Neural crest cell (in vitro differentiated cells): Measurements from ENCODE around the gene ANKRD31. TPM values are rescaled to one million over a fixed set of nuclear protein-coding genes. Genes with fewer than 3 reads are reported as not detected.

Experiments used
- DNase-seq: peaks from one replicate; pipeline ENCODE4 v3.0.0; 2021; ENCODE audit warnings: low read depth, mixed read lengths, low spot score
- H3K27ac Mint-ChIP-seq: one replicate; pipeline ENCODE4 v1.8.0; 2021; ENCODE audit warnings: mild to moderate bottlenecking, mixed read lengths; ENCODE audit not compliant: unreplicated experiment
- H3K27me3 Mint-ChIP-seq: 2 replicates; pipeline ENCODE4 v1.8.0; 2021; ENCODE audit warnings: low read depth, mild to moderate bottlenecking, mixed read lengths
- H3K36me3 Mint-ChIP-seq: 2 replicates; pipeline ENCODE4 v1.8.0; 2021; ENCODE audit warnings: low read depth, mild to moderate bottlenecking, mixed read lengths
- H3K4me1 Mint-ChIP-seq: 2 replicates; pipeline ENCODE4 v1.8.0; 2021; ENCODE audit warnings: mixed read lengths
- H3K4me3 Mint-ChIP-seq: one replicate; pipeline ENCODE4 v1.8.0; 2021; ENCODE audit warnings: mild to moderate bottlenecking, mixed read lengths
- H3K9me3 Mint-ChIP-seq: 2 replicates; pipeline ENCODE4 v1.8.0; 2021; ENCODE audit warnings: mixed read lengths
- CTCF ChIP-seq: fragments of 200-600 bp; sonication (generic); conservative IDR thresholded peaks from 2 replicates; pipeline ENCODE4 v1.5.0; 2021; ENCODE audit warnings: antibody characterized with exemption, mild to moderate bottlenecking
- total RNA-seq: library from RNA; stranded (reverse); gene quantifications from 2 replicates; pipeline ENCODE4 v1.2.1, GENCODE V29; 2021

The ANKRD31 gene
- total RNA-seq, 1 donor from 2014 or later = 0.51 TPM

DNA sequence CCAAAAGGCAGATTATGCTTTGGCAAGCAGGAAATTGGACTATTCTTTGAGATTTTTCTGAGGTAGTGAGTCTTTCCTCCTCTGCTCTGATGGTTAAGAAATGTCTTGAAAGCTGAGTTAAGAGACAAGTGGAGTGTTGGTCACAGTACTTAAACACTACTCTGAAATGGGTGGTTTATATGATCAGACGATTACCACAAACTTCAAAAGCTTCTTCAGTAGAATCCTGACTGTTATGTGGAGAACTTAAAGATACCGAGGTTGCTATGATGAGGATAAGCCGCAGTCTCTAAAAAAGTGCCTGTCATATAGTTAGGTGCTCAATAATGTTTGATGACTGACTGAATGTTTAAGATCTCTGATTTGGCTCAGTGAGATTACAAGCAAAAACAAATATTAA, 208.6 kb downstream of the ANKRD31 start:
- Mint-ChIP-seq H3K9me3 (no peaks in the 10 kb centered on the region), H3K27ac (no peak overlapping the region), H3K27me3 (peaks cover 3% of the 10 kb centered on the region), H3K4me1 (no peaks in the 10 kb centered on the region), H3K4me3 (no peak overlapping the region), H3K36me3 (no peaks in the 10 kb centered on the region)
- DNase-seq = no peak
- no peak for TF ChIP-seq CTCF

GRCh38 chr5:75023368-75024159, 213.1 kb downstream of the ANKRD31 start:
- Mint-ChIP-seq H3K36me3 (no peaks in the 10 kb centered on the region), H3K27ac (no peak overlapping the region), H3K9me3 (no peaks in the 10 kb centered on the region), H3K27me3 (peaks cover 3% of the 10 kb centered on the region), H3K4me3 (no peak overlapping the region), H3K4me1 (no peaks in the 10 kb centered on the region)
- TF ChIP-seq CTCF = no peak
- DNase-seq = no peak

DNA sequence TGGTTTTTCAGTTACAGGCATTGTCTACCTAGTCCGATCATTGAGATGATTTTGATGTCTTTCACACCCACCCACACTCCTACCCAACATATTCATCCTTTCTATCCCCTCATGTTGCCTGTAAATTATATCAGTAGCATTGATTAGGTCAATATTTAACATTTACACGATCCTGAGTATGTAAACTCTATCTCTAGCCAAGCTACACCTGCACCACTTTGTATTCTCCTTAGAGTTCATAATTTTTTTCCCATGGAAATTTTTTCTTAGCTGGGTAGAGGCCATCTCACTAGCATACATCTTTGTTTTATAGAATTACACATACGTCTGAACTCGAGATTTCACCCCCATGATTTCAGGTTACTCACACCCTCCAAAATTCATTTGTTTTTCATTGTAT, 214.9 kb downstream of the ANKRD31 start:
- Mint-ChIP-seq H3K4me1 (no peaks in the 10 kb centered on the region), H3K36me3 (no peaks in the 10 kb centered on the region), H3K27ac (no peak overlapping the region), H3K27me3 (peaks cover 3% of the 10 kb centered on the region), H3K4me3 (no peak overlapping the region), H3K9me3 (no peaks in the 10 kb centered on the region)
- no peak for TF ChIP-seq CTCF
- DNase-seq = no peak

GRCh38 chr5:75021219-75021618, 215.5 kb downstream of the ANKRD31 start:
- Mint-ChIP-seq H3K36me3 (no peaks in the 10 kb centered on the region), H3K9me3 (no peaks in the 10 kb centered on the region), H3K4me3 (no peak overlapping the region), H3K27ac (no peak overlapping the region), H3K4me1 (no peaks in the 10 kb centered on the region), H3K27me3 (peaks cover 3% of the 10 kb centered on the region)
- TF ChIP-seq CTCF = no peak
- DNase-seq = no peak

- Mint-ChIP-seq H3K4me3 (no peak overlapping the region), H3K27ac (peak overlapping the region; percentile 60), H3K4me1 (no peaks in the 10 kb centered on the region), H3K27me3 (peaks cover 2% of the 10 kb centered on the region), H3K36me3 (no peaks in the 10 kb centered on the region), H3K9me3 (no peaks in the 10 kb centered on the region)
- DNase-seq = no peak
- TF ChIP-seq CTCF = no peak
Measured at GRCh38 chr5:75020016-75020656, 216.5 kb downstream of the ANKRD31 start.
